HG03558 (cell line): ENCODE results near the gene CLPTM1.

Experiments used
- ATAC-seq: cut with Tn5 transposase; IDR thresholded peaks from one replicate; pipeline ENCODE4 v1.9.1; 2021; ENCODE audit warnings: moderate number of reproducible peaks; ENCODE audit not compliant: unreplicated experiment; ENCODE audit errors: extremely low read depth

The CLPTM1 gene

GRCh38 chr19:45041125-45041524 is 85.9 kb downstream of the CLPTM1 start:
- ATAC-seq: no peak
